ENCODE results near the gene HSPB9. TPM values are rescaled to one million over a fixed set of nuclear protein-coding genes. Genes with fewer than 3 reads are reported as not detected.

The HSPB9 gene, protein sequence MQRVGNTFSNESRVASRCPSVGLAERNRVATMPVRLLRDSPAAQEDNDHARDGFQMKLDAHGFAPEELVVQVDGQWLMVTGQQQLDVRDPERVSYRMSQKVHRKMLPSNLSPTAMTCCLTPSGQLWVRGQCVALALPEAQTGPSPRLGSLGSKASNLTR
- total RNA-seq (2021): 0.15 and 0.18 TPM in 2 replicates
- long read RNA-seq, transcript HSPB9-201 (1 exons, 1,922 nt): major isoform, 6 of 6 reads
- long read RNA-seq, partial matches to known transcripts: 0 of 6 reads
- long read RNA-seq, other reads (novel, unspliced or antisense): 0 of 6 reads

DNA sequence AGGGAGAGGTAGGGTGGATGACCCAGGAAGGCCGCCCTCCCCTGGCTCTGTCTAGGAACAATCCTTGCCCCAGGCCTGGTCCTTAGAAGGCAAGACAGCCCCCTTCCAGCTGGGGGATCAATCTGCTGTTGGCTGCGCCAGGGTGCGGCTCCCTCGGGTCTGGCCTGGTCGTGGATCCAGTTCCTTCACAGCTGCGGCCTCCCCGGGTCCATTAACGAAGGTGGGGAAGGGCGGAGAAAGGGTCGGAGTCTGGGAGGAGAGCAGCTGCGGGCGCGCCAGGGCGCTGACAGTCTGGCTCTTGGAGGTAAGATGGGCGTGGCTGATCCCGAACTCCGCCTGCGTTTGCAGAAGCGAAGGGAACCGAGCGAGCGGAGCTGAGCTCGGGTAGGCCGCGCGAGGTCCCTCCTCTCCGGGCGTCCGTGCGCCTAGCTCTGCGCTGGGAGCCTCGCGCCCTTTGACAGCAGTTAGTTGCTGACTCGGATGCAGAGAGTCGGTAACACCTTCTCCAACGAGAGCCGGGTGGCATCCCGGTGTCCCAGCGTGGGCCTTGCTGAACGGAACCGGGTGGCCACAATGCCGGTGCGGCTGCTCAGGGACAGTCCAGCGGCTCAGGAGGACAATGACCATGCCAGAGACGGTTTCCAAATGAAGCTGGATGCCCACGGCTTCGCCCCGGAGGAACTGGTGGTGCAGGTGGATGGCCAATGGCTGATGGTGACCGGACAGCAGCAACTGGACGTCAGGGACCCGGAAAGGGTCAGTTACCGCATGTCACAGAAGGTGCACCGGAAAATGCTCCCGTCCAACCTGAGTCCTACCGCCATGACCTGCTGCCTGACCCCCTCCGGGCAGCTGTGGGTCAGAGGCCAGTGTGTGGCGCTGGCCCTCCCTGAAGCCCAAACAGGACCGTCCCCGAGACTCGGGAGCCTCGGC, at the start of gene HSPB9:
Gene HSPB9, plus strand, starts transcription at position 434 of the 933 bp plus-strand sequence. Its CDS starts 47 bp downstream, at position 481.
- no peak within 1 kb of the TSS for H2AFZ ChIP-seq (ENCODE audit: low read length)
- no peak within 1 kb of the TSS for H2BK15ac ChIP-seq (ENCODE audit: low read depth, low read length)
- H2BK20ac ChIP-seq (ENCODE audit: low read depth, low read length, poor library complexity, severe bottlenecking): no peak within 1 kb of the TSS
- H2BK12ac ChIP-seq (ENCODE audit: insufficient read length, low read depth, low read length): no peak within 1 kb of the TSS
- peaks cover 6 to 51% (median 44%) of the 10 kb centered on the region in 3 experiments; a peak in 6 of 7 replicates for H3K36me3 Mint-ChIP-seq (ENCODE audit: insufficient read depth in 1 of 3, low read depth in 3 of 3)
- no peak within 1 kb of the TSS for H3K23ac ChIP-seq (ENCODE audit: insufficient read length, low read depth, low read length)
- no peaks in the 10 kb centered on the region for H3K79me1 ChIP-seq (ENCODE audit: insufficient read depth, low read depth, low read length, poor library complexity, severe bottlenecking)
- no peaks in the 10 kb centered on the region for H3K23me2 ChIP-seq (ENCODE audit: insufficient read length, low read depth, low read length, poor library complexity, severe bottlenecking)
- no peaks in the 10 kb centered on the region for H3K4me1 ChIP-seq (ENCODE audit: insufficient read depth, low read length)
- peaks cover 22 to 29% of the 10 kb centered on the region in 2 experiments for H3K4me1 Mint-ChIP-seq
- no peak within 1 kb of the TSS for H2BK120ac ChIP-seq (ENCODE audit: low read depth, low read length, poor library complexity, severe bottlenecking)
- no peak within 1 kb of the TSS for H3K27ac ChIP-seq (ENCODE audit: insufficient read length, low read depth, low read length)
- TF ChIP-seq, protein P1, sequence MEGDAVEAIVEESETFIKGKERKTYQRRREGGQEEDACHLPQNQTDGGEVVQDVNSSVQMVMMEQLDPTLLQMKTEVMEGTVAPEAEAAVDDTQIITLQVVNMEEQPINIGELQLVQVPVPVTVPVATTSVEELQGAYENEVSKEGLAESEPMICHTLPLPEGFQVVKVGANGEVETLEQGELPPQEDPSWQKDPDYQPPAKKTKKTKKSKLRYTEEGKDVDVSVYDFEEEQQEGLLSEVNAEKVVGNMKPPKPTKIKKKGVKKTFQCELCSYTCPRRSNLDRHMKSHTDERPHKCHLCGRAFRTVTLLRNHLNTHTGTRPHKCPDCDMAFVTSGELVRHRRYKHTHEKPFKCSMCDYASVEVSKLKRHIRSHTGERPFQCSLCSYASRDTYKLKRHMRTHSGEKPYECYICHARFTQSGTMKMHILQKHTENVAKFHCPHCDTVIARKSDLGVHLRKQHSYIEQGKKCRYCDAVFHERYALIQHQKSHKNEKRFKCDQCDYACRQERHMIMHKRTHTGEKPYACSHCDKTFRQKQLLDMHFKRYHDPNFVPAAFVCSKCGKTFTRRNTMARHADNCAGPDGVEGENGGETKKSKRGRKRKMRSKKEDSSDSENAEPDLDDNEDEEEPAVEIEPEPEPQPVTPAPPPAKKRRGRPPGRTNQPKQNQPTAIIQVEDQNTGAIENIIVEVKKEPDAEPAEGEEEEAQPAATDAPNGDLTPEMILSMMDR (conservative IDR thresholded peaks at IDR 0.05): no peak
- peak within 1 kb of the TSS; percentile 48 to 88 (median 80); a peak in 3 of 7 replicates for H3K27ac Mint-ChIP-seq
- H2AK5ac ChIP-seq (ENCODE audit: insufficient read length, low read length): no peak within 1 kb of the TSS
- peak within 1 kb of the TSS; percentile 60 to 80 for H3K4me3 Mint-ChIP-seq
- H4K20me1 ChIP-seq (ENCODE audit: control insufficient read depth, insufficient read depth, insufficient read length): no peaks in the 10 kb centered on the region
- no CpG with 5 or more reads among the region's 61 CpGs for WGBS (ENCODE audit: extremely low coverage, insufficient read length, low lambda C conversion rate)
- H3K56ac ChIP-seq (ENCODE audit: insufficient read length, low read depth, low read length): no peak within 1 kb of the TSS
- no peak within 1 kb of the TSS for H2BK5ac ChIP-seq (ENCODE audit: insufficient read length, low read length)
- H3K4ac ChIP-seq (ENCODE audit: low read depth, low read length): no peak within 1 kb of the TSS
- no peak within 1 kb of the TSS for H3K9ac ChIP-seq (ENCODE audit: extremely low read depth, insufficient read length, low read length)
- no peak within 1 kb of the TSS for H3K14ac ChIP-seq (ENCODE audit: insufficient read depth, low read length)
- H4K91ac ChIP-seq (ENCODE audit: insufficient read length, low read depth, low read length): no peak within 1 kb of the TSS
- no peaks in the 10 kb centered on the region for H3K9me3 Mint-ChIP-seq
- no peaks in the 10 kb centered on the region for H3K9me3 ChIP-seq (ENCODE audit: control insufficient read depth, low read depth, low read length)
- DNase-seq: peak; percentile 95
- peaks cover 2% of the 10 kb centered on the region; the same call in 1 of the 2 replicates for H3K27me3 ChIP-seq (ENCODE audit: insufficient read depth, low read length)
- H4K5ac ChIP-seq (ENCODE audit: insufficient read length, low read depth, low read length): no peak within 1 kb of the TSS
- no peaks in the 10 kb centered on the region for H3K79me2 ChIP-seq (ENCODE audit: insufficient read depth, low read length)
- peak within 1 kb of the TSS; percentile 12 for H3K4me2 ChIP-seq (ENCODE audit: insufficient read depth, insufficient read length, low read length)
- H3T11ph ChIP-seq (ENCODE audit: low read length): no peak within 1 kb of the TSS
- H3K27me3 Mint-ChIP-seq (ENCODE audit: low read depth): no peaks in the 10 kb centered on the region
- no peak within 1 kb of the TSS for H4K8ac ChIP-seq (replicated peaks; ENCODE audit: insufficient read length, low read depth, low read length)
- no peak within 1 kb of the TSS for H3K18ac ChIP-seq (ENCODE audit: insufficient read length, low read depth, low read length)
